Stomach (tissue), 9 donors: ENCODE data around the gene AKR1C1. TPM values are rescaled to one million over a fixed set of nuclear protein-coding genes. Genes with fewer than 3 reads are reported as not detected.
"Not testable (repeated sequence)": the region's sequence is repeated elsewhere in the genome, so short reads cannot be mapped to it uniquely, and the experiment has no call there.

Experiments
- DNase-seq, 2 donors: peaks; one replicate each; pipeline versions ENCODE4 v3.0.0 to v3.0.0-alpha.2; 2013 to 2019
- H3K27ac ChIP-seq, 5 donors: fragments of 200-600 bp in 4 of 5; sonication (generic) in 4 of 5; one replicate each; pipeline ENCODE4 v1.5.1; 2013 to 2019; ENCODE audit warnings: mild to moderate bottlenecking in 1 of 5, moderate library complexity in 1 of 5
- H3K27me3 ChIP-seq, 3 donors: fragments of 200-600 bp; sonication (generic); one replicate each; pipeline ENCODE4 v1.5.1; 2017 to 2019; ENCODE audit warnings: mixed run types in 1 of 3
- H3K36me3 ChIP-seq, 4 donors: fragments of 200-600 bp; sonication (generic); 1 replicate in 3 of 4; 2 replicates in 1 of 4; pipeline ENCODE4 v1.5.1; 2016 to 2019
- H3K4me1 ChIP-seq, 4 donors: fragments of 200-600 bp; sonication (generic); one replicate each; pipeline ENCODE4 v1.5.1; 2016 to 2019
- H3K4me3 ChIP-seq, 4 donors: fragments of 200-600 bp; sonication (generic) in 3 of 4; one replicate each; pipeline ENCODE4 v1.5.1; 2016 to 2019; ENCODE audit warnings: mild to moderate bottlenecking in 1 of 4
- H3K9me3 ChIP-seq, 4 donors: fragments of 200-600 bp; sonication (generic); one replicate each; pipeline ENCODE4 v1.5.1; 2016 to 2019
- EP300 ChIP-seq: sonication (generic); formaldehyde crosslinking; IDR thresholded peaks from one replicate; pipeline ENCODE4 v1.6.1; 2017; ENCODE audit warnings: antibody characterized with exemption
- POLR2A ChIP-seq, 4 donors: fragments of 450-650 bp; IDR thresholded peaks; one replicate each; pipeline ENCODE4 v1.6.1; 2016; ENCODE audit warnings: antibody characterized with exemption in 4 of 4, control low read depth in 2 of 4, mild to moderate bottlenecking in 1 of 4, moderate library complexity in 1 of 4
- POLR2AphosphoS5 ChIP-seq, 3 donors: sonication (generic); formaldehyde crosslinking; IDR thresholded peaks; one replicate each; pipeline ENCODE4 v1.6.1; 2016; ENCODE audit warnings: antibody characterized with exemption in 3 of 3
- WGBS, 5 donors: extraction: QIAGEN DNeasy Blood & Tissue Kit in 3 of 5; methylation state at CpG; one replicate each; pipeline versions ENCODE4 v1.1.5 to v1.1.7; 2013 to 2018; 5-methylcytosine and 5-hydroxymethylcytosine counted together
- intact Hi-C: fragments of 100-400 bp; cut with DNase I; formaldehyde crosslinking; loops from one replicate; pipeline ENCODE4 v1.15.1; 2023; ENCODE audit warnings: low total_unique reads
- polyA plus RNA-seq, 3 donors: library from polyadenylated mRNA; stranded (reverse); fragments of 200-250 nt; gene quantifications; one replicate each; pipeline ENCODE4 v1.2.3, GENCODE V29; 2013
- total RNA-seq, 5 donors: library from RNA; depleted of rRNA; stranded (reverse); fragments of >200 nt; gene quantifications; one replicate each; pipeline versions ENCODE4 v1.1.0 to v1.2.3, GENCODE V29; 2014 to 2016
- TF ChIP-seq, protein P1 (sequence below), 7 experiments: fragments of 450-650 bp in 4 of 7; fragments of 200-600 bp in 3 of 7; sonication (generic) in 3 of 7; IDR thresholded peaks; one replicate each; pipeline ENCODE4 v1.5.1; 2016 to 2019; ENCODE audit warnings: antibody characterized with exemption in 7 of 7, control low read depth in 2 of 7, mild to moderate bottlenecking in 1 of 7
- donor health status: healthy with polysubstance abuse.
- donor health status: Bipolar disorder and iron deficiency.
- donor health status: healthy.

The AKR1C1 gene
- total and polyA plus RNA-seq, 8 donors, result 17.4 to 378 (median 91.1) TPM

DNA sequence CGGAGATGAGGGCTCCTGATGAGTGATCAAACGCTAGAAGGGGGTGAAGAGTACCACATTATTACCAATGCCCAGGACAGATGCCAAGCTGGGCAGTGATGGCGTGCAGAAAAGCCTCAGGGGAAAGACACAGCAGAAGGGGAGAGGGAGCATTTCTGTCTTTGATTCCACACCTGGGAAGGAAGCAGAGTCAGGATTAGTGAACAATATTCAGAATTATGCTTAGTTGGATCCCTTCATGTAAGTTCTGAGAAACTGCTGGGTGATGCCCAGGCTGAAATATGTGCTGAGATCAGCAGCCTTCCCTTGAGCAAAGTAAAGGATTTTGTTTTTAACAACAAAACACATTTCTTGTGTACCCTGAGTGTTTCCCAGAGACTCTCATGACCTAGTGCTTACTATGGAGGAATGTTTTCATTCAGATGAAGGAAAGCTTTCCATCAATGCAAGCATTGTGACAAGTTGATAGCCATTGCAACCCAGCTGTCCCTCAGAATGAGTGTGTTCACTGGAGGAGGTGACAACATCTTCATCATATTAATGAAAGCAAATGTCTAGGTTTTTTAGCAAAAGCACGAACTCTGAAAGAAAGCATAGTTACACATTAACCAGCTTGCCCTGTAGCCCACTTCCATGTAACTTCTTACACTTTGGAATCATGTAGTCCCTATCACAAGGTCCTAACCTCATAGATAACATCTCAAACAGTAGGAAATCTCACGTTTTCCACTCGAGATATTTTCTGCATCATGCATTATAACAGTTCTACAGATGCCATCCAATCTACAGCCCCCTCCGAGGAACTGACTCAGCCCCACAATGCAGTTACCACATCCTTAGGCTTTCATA, 23.8 kb upstream of the AKR1C1 start:
- intact Hi-C loops, result no loop called here
- Histone ChIP-seq H3K4me1 (peaks cover 21 to 52% (median 40%) of the 10 kb centered on the region in 4 donors), H3K27me3 (no peaks in the 10 kb centered on the region), H3K27ac (peak overlapping the region in 2 of 5 donors; percentile 11 to 86), H3K36me3 (no peaks in the 10 kb centered on the region), H3K9me3 (no peaks in the 10 kb centered on the region), H3K4me3 (no peak overlapping the region)
- TF ChIP-seq POLR2AphosphoS5 (IDR thresholded peaks at IDR 0.05) (no peak), POLR2A (IDR thresholded peaks at IDR 0.05) (no peak), EP300 (no peak)
- TF ChIP-seq, protein P1, sequence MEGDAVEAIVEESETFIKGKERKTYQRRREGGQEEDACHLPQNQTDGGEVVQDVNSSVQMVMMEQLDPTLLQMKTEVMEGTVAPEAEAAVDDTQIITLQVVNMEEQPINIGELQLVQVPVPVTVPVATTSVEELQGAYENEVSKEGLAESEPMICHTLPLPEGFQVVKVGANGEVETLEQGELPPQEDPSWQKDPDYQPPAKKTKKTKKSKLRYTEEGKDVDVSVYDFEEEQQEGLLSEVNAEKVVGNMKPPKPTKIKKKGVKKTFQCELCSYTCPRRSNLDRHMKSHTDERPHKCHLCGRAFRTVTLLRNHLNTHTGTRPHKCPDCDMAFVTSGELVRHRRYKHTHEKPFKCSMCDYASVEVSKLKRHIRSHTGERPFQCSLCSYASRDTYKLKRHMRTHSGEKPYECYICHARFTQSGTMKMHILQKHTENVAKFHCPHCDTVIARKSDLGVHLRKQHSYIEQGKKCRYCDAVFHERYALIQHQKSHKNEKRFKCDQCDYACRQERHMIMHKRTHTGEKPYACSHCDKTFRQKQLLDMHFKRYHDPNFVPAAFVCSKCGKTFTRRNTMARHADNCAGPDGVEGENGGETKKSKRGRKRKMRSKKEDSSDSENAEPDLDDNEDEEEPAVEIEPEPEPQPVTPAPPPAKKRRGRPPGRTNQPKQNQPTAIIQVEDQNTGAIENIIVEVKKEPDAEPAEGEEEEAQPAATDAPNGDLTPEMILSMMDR (IDR thresholded peaks at IDR 0.05), result no peak
- peak in 1 of 2 donors; percentile 21 for DNase-seq
- 58 to 67% (median 60%) methylated on average over 7 of the region's 7 CpGs for WGBS, 5 donors

GRCh38 chr10:4940073-4940428, 23.2 kb upstream of the AKR1C1 start:
- H3K4me3 ChIP-seq, intact Hi-C loops, H3K27me3 ChIP-seq, H3K36me3 ChIP-seq, DNase-seq, H3K9me3 ChIP-seq: not testable (repeated sequence)
- WGBS, 5 donors, result 37 to 64% (median 57%) methylated on average over 6 of the region's 6 CpGs
- peak overlapping the region in 3 of 5 donors; percentile 69 to 86 (median 85) for H3K27ac ChIP-seq
- H3K4me1 ChIP-seq, result peaks cover 21 to 52% (median 36%) of the 10 kb centered on the region in 4 donors

DNA sequence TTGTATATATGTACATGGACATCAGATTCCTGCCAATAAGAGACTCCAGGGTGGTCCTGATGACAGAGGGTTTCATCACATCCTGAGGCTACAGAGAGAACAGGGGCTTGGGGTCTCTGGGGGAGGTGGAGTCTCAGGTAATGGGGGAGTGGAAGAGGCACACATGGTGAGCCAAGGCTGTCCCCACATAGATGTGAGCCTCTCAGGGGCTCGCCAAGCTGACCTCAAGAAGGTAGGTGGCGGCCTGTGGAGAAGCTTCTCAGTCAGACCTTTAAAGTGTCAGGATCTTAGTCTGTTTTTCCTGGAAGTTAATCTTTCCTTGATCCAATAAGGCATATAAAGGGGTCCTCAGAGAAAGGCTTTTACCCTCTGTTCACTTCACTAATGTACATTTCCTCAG, 22.3 kb upstream of the AKR1C1 start:
- H3K4me3 ChIP-seq, DNase-seq, intact Hi-C loops, H3K9me3 ChIP-seq, H3K27me3 ChIP-seq, H3K36me3 ChIP-seq: not testable (repeated sequence)
- H3K27ac ChIP-seq, result peak overlapping the region; percentile 52 to 86 (median 69)
- WGBS, 5 donors, result 94 to 100% (median 99%) methylated on average over 1 to 2 of the region's 2 CpGs
- H3K4me1 ChIP-seq, result peaks cover 22 to 51% (median 33%) of the 10 kb centered on the region in 4 donors

- Histone ChIP-seq H3K4me3 (no peak overlapping the region), H3K4me1 (peaks cover 24 to 60% (median 40%) of the 10 kb centered on the region in 4 donors), H3K27ac (peak overlapping the region; percentile 14 to 86 (median 69)), H3K27me3 (no peaks in the 10 kb centered on the region), H3K36me3 (no peaks in the 10 kb centered on the region), H3K9me3 (no peaks in the 10 kb centered on the region)
- TF ChIP-seq POLR2AphosphoS5 (IDR thresholded peaks at IDR 0.05), result peak in 2 of 3 donors; percentile 35 to 84
- no peak for TF ChIP-seq EP300
- intact Hi-C loops, result no loop called here
- WGBS, 5 donors, result 45 to 63% (median 59%) methylated on average over 5 of the region's 5 CpGs
- peak; percentile 48 to 61 for DNase-seq
Measured at GRCh38 chr10:4941540-4942330, 21.5 kb upstream of the AKR1C1 start.

DNA sequence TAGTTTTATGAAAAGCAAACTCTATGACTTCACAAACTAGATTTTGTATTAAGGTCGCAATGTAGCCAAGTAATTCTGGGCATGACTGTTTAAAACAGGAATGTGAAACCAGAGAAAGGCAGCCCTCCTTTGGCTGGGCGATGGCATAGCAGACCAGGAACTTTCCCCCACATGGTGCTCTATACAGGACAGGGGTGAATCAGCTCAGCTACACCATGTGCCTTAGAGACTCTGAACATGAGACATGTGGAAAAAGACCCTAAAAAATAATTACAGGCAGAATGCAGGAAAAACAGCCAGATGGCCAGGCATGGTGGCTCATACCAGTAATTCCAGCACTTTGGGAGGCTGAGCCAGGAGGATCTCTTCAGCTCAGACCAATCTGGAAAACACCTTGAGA, 20.3 kb upstream of the AKR1C1 start:
- WGBS, 5 donors, result 26 to 47% (median 34%) methylated on average over 2 of the region's 2 CpGs
- Histone ChIP-seq H3K27ac (peak overlapping the region in 4 of 5 donors; percentile 69 to 86 (median 77)), H3K4me1 (peaks cover 31 to 67% (median 49%) of the 10 kb centered on the region in 4 donors)
- peak in 1 of 3 donors; percentile 32 for TF ChIP-seq POLR2AphosphoS5 (IDR thresholded peaks at IDR 0.05)
- TF ChIP-seq, protein P1 (IDR thresholded peaks at IDR 0.05), result peak in 2 of 7 experiments; percentile 18 to 38
- H3K4me3 ChIP-seq, intact Hi-C loops, H3K9me3 ChIP-seq, H3K36me3 ChIP-seq, H3K27me3 ChIP-seq: not testable (repeated sequence)
- peak; percentile 50 to 55 for DNase-seq

- DNase-seq, H3K4me3 ChIP-seq, H3K36me3 ChIP-seq, intact Hi-C loops, H3K9me3 ChIP-seq, H3K27me3 ChIP-seq: not testable (repeated sequence)
- peak overlapping the region in 4 of 5 donors; percentile 69 to 86 (median 77) for H3K27ac ChIP-seq
- H3K4me1 ChIP-seq, result peaks cover 36 to 71% (median 54%) of the 10 kb centered on the region in 4 donors
Measured at GRCh38 chr10:4943416-4943815, 19.8 kb upstream of the AKR1C1 start.
